ENCODE data around the gene KRTAP10-12.

DNA sequence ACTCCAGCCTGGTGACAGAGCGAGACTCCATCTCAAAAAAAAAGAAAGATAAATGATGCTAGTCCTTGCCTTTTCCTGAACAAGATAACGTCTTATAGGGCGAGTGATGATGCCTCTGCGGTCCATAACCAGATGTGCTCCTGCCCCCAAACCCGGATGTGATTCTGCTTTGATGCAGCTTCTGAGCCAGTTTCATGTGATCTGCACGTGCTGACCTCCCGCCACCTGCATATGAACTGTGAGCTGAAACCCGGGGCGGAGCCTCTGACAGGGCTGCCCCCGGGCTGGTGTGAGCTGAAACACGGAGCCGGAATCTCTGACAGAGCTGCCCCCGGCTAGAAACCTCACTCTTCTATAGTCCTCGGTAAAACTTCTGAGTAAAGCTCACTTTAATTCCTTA lies 43.8 kb upstream of the KRTAP10-12 start:
- TF ChIP-seq, protein P1, sequence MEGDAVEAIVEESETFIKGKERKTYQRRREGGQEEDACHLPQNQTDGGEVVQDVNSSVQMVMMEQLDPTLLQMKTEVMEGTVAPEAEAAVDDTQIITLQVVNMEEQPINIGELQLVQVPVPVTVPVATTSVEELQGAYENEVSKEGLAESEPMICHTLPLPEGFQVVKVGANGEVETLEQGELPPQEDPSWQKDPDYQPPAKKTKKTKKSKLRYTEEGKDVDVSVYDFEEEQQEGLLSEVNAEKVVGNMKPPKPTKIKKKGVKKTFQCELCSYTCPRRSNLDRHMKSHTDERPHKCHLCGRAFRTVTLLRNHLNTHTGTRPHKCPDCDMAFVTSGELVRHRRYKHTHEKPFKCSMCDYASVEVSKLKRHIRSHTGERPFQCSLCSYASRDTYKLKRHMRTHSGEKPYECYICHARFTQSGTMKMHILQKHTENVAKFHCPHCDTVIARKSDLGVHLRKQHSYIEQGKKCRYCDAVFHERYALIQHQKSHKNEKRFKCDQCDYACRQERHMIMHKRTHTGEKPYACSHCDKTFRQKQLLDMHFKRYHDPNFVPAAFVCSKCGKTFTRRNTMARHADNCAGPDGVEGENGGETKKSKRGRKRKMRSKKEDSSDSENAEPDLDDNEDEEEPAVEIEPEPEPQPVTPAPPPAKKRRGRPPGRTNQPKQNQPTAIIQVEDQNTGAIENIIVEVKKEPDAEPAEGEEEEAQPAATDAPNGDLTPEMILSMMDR (IDR thresholded peaks at IDR 0.05), result no peak
- TF ChIP-seq POLR2A (IDR thresholded peaks at IDR 0.05), result no peak
